RKO (cell line): ENCODE data around the gene GDPD2.

Experiments used
- DNase-seq: peaks from one replicate; pipeline ENCODE4 v3.0.0-alpha.2; 2016; ENCODE audit warnings: low spot score

GDPD2 gene

GRCh38 chrX:70476166-70476933 is 53.2 kb downstream of the GDPD2 start:
- DNase-seq, result no peak

DNA sequence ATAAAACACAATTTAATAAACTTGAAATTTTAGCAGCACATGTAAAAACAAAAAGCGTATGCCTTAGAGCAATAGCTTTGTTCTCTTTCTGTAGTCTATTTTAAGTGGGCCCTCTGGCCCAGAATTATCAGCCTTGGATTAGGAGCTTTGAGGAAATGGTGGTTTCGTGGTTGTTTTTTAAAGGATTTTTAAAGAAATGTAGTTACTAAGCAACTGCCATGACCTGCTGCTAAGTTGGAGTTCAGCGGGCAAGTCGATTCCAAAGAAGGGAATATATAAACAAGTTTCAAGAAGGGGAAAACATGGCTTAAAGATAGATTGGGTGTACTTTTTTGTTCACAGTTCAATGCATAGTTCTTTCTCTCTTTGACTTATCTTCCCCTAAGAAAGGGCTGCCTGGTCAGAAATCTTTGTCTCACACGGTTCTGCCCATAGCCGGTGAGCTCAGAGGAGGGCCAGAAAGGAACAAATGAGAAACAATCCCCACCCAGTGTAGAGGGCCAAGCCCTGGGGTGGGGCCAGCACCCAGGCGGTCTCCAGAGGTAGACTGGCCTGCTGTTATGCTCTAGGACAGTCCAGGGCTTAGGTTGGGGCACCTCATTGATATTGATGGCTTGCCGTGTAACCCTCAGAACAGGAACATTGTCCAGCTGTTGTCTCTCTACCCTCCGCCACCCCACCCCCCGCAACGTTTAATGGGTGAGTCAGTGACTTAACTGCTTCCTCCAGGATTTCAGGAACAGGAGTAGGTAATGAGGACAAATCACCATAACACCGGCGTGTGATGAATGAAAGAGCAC is 54.0 kb downstream of the GDPD2 start:
- DNase-seq, result no peak

DNA sequence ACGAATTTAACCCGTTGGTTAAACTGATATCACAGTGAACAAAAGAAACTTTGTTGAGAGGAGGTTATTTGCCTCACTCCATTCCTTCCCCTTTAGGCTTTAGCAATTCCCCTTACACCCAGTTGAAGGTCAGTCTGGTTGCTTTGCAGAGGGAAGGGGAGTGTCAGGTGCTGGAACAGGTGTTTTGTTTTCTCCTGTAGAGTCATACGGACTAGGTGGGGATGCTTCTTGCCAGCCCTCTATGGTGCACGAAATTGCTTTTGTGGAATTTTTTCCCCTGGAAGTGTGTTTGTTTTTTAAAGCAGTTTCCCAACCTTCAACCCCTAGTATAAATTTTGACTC is 54.6 kb downstream of the GDPD2 start:
- DNase-seq, result no peak

GRCh38 chrX:70478526-70479245 is 55.6 kb downstream of the GDPD2 start:
- DNase-seq, result no peak

DNA sequence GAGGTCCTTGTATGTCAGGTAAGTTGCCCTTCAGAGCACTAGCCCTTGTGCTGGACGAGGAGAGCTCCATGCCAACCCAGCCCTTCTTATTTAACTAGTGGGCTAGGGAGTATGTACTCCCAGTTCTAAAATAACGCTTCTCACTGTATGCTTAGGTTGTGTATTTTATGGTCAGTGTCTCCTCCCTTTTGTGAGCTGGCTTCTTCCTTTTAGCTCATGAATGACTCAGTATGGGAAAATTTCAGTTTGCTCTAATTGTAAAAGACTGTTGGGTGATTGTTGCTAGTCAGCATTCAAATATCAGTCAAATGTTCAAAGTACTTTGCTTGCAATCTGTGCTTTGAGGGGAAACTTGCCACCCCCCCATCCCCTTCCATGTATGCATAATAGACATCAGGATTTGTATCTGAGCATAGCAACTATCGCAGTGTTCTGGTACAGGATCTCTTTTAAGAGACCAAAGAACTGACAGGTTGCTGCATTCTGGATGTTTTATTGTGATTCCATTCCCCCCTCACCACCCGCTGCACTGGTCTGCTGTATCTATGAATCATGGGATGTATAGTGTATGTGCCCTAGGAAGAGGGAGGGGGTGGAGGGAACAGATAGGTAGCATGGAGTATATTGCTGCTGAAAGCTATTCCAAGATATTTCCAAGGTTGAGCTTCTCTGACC is 56.3 kb downstream of the GDPD2 start:
- peak; percentile 40 for DNase-seq

- DNase-seq, result no peak
Measured at GRCh38 chrX:70479922-70480659, 57.0 kb downstream of the GDPD2 start.

GRCh38 chrX:70480660-70481018 is 57.5 kb downstream of the GDPD2 start:
- DNase-seq, result no peak

- DNase-seq, result no peak
Measured at GRCh38 chrX:70481471-70482270, 58.6 kb downstream of the GDPD2 start.

GRCh38 chrX:70482300-70482699 is 59.2 kb downstream of the GDPD2 start:
- no peak for DNase-seq
